Measurements from ENCODE around the gene KRTAP5-2.

KRTAP5-2 gene

DNA sequence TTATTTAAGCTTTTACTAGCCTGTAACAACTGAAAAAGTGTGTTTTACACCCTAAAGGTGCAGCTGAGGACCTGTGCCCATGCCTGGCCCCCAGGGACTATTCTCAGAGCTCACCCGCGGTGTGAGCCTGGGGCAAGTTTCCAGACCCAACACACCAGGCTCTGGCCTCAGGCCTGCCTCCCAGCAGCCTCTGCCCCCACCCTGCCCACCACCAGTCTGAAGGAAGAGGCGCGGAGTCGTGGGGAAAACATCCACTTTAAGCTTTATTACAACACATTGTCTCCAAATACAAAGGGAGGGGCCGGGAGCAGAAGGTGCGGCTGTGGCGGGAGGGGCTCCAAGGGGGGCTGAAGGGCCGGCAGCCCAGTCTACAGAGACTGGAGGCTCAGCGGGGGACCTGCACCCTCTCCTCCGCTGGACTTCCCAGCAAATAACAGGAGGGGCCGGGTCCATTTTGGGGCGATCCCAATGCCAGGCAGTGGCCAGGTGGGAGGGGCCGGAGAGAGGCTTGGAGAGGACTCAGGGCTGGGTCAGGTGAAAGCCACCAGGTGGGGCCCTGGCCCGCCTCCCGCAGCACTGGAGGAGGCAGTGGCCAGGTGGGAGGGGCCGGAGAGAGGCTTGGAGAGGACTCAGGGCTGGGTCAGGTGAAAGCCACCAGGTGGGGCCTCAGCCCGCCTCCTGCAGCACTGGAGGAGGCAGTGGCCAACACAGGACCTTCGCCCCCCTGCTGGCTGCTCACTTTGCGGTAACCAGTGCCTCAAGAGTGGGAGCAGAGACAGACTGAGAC is 44.1 kb downstream of the KRTAP5-2 start:
- peak; percentile 61 for DNase-seq

DNA sequence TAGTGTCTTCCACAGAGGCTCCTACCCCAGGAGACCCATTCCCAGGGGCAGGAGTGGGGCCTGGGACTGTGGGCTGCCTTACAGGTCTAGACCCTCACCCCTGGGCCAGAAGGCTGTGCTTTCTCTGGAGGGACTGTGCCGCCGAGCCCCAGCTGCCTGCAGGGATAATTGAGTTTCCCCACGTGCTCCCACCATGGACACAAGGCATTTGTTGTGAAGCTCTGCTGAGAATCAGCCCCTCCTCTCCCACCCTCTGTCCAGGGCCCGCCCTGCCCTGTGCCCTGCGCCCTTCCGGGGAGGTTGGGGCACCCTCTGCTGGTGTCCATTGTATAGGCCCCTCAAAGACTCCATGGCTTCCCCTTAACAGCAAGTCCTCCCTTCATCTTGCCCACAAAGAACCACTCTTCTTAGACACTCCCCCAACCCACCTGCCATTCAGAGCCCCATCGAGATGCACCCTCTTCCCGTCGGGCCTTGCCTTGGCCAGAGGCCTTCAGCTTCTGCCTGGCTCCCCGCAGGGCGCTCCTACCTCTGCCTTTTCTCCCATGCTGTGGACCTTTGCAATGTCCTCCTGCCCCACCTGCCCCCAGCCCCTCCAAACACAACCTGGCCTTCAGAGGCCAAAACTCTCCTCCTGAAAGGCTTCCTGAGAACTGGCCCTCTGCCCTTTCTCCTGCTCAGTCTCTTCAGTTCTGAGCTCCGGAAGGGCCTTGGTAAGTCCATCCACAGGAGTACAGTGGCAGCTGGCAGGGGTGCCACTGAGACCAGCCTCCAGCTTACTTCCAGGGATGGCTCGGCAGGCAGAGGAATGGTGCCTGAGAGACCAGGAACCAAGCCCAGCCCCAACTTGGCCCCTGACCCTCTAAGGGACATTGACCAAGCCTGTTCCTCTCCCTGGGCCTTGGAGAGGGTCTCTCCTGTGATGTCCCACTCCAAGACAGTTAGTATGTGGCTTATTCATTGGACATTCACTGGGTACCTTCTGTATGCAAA is 48.5 kb downstream of the KRTAP5-2 start:
- no peak for DNase-seq

DNA sequence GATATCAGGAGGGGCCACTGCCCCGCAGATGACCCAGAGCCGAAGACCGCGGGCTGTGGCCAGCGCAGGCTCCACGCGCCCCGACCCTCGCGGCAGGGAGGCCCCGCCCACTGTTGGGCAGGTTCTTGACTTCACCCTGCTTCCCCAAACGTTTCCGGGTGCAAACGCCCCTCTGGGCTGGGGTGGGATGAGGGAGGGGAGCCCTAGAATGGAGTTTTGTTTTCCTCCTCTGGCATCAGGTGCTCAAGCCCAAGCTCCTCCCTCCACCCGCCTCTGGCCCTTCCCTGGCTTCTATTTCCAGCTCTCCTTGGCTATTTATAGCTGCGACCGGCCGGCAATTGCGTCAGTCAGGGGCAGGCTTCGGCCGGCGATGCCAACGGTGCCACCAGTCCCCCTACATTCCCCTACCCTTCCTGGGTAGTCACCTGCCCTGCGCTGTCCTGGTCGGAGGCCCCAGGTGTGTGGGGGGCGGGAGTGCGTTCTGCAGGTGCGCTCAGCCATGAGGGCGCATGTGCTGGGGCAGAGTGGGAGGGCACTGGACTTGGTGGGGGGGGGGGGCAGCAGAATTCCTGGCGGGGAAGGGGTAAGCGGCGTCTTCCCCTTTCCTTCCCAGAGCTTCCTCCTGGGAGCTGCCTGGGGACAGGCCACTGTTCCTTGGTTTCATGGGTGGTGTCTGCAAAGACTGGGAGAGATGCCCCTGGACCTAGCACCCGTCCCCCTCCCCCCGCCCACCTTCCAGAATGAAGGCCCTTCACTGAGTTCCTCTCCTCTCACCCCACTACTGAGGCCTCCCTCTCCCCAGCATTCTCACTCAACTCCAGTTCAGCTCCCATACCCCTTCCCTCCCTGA is 49.6 kb downstream of the KRTAP5-2 start:
- peak; percentile 86 for DNase-seq

DNA sequence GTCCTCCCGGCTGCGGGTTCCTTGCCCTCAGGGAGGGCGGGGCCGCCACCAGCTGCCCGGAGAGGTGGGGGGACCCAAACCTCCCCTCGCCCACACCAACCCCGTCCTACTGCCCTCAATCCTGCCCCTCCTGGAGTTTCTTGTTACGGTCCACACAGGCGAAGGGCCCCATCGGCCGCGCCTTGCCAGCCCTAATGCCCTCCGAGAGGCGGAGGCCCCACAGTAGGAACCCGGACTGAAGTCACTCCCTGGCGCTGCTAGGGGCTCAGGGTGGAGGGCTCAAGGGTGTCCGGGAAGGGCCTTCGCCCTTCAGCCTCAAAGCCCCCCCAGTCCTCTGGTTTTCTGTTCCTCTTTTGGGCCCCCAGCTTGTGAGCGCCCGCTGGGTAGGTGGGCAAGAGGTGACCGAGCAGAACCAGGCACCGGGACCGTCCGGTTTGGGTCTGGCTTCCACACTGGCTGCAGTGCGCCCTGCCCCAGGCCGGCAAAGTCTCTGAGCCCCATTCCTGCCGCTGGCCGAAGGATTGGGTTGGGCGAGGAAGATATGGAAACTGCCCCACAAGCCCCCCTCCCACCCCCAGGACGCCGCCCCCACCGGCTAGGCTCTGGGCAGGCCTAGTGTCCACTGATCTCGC is 50.5 kb downstream of the KRTAP5-2 start:
- no peak for DNase-seq
